Hematopoietic multipotent progenitor cell treated with erythropoietin and hydrocortisone succinate and interleukin-3 and kit ligand, for 8 days (in vitro differentiated cells): Measurements from ENCODE around the gene KIAA1671.

Experiments used
- DNase-seq: peaks from one replicate; pipeline ENCODE4 v3.0.0-alpha.2; 2015

The KIAA1671 gene

DNA sequence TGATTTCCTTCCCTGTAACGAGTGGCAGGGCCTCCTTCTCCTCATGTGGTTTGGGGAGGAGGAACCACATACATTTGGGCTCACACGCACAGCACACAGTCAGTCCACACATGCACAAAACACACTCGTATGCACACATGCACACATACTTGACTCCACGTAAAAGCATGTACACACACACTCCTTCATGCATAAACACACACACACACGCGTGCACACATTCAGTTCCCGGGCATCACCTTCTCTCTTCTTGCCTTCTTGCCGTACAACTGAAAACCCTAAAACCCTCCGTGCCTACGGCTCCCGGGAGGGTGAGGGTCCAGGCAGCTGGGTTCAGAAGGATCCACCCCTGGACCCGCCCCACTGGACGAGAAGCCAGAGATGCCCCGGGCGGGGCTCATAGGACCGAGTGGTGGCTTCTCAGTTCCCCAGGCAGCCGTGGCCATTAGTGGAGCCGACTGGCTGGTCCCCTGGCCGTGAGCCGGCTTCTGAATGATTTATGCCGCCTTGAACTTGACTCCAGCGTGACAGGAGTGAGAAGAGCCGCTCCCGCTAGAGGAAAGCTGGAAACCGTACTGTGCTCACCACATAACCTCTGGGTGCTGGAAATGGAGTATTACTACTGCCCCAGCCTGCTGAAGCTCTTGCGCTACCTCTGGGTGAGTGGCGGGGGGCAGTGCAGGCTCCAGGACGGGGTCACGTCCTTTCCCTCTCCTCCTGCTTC, 117.4 kb downstream of the KIAA1671 start:
- DNase-seq, result no peak

DNA sequence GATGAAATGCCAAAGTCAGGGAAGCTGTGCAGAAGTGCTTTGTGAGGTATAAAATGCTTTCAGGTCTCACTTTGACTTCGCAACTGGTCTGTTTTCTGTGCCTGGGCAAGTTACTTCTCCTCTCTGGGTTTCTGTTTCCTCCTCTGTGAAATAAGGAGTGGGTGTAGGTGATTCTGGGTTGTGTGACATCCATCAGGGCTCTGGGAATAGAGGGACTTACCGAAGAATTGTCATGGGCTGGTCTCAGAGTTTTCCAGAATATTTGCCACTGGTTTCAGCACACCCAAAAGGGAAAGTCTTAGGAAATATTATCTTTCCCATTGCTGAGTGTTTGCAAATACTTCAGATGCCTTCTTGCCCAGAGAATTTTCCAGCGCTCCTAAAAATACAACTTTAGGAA, 118.4 kb downstream of the KIAA1671 start:
- no peak for DNase-seq

DNA sequence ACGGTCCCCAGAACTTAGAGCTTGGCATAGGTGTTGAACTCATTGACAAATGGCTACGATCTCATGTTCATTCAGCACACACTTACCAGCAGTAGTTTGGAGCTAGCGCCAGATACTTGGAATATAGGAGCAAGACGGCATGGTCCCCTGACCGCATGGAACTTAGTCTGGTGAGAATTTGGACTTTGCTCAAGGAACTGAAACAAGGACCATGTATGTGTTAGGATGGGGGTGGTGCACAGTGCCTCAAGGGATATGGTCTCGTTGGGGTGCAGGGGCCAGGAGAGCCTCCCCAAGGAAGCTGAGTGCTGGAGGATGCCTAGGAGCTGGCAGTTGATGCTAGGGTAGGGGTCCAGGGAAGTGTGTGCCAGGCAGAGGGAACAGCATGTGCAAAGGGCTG, 119.2 kb downstream of the KIAA1671 start:
- DNase-seq, result no peak

DNA sequence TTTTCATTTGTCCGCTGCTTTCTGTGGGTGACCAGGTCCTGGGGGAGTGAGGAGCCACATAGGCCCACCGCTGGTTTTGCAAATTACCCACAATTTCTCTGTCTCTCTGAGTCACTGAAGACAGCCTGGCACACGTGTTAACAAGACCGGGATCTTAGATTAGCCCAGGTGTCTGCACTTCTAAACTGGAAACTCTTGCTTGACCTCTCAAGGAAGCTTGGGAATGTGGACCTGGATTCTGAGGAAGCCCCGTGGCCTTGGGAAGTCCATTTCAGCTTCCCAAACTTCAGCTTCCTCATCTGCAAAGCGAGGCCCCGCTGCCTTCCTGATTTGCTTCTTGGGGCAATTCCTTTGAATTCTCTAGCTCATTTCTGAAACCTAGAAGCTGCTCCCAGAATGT, 119.9 kb downstream of the KIAA1671 start:
- no peak for DNase-seq

DNA sequence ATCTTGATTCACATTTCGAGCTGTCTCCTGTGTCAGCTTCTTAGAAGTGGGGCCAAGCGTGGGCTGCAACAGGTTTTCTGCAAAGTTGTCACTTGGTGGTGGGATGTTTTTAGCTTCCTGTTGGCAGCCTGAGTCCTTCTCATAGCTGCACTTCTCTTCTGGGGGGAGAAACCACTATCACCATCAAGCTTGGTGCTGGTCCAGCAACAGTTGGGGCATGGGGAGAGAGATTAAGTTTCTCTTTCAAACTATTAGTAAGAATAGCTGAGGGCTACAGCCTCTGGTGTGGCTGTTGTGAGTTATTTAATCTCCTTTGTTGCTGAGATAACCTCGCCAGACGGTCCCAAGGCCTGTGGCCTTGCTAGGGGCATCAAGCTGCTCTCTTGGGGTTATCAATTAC, 123.8 kb downstream of the KIAA1671 start:
- DNase-seq, result peak; percentile 88

DNA sequence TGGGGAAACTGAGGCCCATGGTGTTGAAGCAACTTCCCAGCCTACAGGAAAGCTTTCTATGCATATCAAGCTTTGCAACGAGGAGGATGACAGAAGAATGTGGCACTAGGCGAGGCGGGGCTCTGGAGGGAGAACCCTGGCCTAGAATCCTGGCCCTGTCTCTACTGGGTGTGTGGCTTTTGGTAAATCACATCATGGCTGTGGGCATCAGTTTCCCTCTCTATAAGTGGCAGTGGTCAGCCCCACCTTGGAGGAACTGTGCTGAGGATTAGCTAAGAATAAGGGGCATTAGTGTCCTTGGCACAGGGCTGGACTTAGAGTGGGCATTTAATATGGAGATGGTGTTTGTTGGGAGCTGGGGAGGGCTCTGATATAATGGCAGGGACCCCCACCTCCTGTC, 124.5 kb downstream of the KIAA1671 start:
- DNase-seq, result no peak

DNA sequence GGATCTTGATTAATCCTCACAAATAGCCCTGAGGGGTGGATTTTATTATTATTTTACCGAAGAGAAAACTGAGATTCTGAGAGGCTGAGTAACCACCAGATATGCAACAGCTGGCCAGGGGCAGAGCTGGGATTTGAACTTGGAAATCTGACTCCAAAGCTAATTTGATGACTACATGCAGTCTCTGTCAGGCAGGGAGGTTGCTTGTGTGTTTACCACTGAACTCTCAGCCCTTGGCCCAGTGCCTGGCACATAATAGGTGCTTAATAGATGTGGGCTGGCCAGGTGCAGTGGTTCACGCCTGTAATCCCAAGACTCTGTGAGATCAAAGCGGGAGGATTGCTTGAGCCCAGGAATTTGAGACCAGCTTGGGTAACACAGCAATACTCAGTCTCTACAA, 125.4 kb downstream of the KIAA1671 start:
- DNase-seq, result no peak

DNA sequence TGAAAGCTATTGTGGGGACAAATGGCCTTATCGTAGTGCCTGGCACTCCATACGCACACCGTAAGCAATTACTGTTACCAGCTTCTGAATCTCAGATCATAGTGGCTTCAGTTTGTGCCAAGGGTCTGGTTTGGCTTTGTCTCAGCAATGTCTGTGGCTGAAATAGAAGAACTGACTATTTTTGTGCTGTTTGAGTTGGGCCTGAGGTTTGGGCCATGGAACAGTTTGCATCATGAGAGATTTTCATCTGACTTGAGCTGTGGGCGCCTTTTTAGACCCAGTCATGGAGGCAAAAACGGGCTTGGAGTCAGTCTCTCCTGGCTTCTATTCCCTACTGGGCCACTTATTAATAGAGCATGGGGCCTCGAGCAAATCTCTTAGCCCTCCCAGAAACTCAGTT, 126.1 kb downstream of the KIAA1671 start:
- DNase-seq, result no peak

DNA sequence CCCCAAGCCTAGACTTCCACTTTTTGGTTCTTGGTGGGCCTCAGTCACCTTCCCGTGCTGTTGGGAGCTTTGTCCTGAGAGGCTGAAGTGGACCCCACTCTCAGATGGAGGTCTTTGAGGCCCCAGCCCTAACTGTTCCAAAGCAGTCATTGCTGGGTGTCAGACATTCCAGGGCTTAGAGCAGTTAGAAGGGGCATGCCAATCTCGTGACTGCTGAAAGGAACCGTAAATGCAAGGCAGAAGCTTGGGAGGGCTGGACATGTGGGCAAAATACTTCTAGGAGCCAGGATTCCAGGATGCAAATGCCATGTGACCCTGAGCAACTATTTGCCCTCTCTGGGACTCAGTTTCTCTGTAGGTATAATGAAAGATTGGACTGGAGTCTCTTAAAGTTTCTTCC, 128.3 kb downstream of the KIAA1671 start:
- no peak for DNase-seq

DNA sequence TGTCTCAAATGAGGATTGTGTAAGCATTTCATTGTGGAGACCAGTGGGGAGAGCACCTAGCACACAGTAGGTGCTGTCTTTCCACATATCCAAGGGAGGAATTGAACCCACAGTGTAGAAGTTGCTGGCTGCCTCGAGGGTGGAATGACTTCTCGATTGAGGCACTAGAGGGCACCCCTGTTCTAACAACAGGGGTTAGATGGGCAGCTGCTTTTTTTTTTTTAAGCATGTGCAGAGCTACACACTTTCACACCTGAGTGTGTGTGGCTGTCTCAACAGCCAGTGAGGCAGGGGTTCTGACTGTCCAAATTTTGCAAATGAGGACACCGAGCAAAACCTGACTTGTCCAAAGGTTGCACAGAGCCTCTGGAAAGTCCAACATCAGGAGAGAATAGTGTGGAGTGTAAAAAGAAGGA, 128.9 kb downstream of the KIAA1671 start:
- peak; percentile 77 for DNase-seq

DNA sequence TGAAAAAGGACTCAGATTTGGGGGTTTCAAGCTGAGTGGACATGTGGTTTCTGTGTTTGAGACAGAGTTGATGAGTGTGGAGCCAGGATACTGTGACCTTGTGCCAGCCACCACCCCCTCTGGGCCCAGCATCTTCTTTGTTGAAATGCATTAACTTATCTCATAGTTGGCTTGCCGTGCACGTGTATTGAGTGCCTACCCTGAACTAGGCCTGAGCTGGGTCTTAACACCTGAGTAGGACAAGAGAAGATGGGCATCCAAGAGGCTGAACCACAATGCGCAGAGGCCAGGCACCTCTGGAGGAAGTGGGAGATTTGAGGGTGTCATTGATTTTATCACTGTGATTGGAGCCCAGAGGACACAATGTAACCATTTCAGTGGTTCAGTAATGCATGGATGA, 129.6 kb downstream of the KIAA1671 start:
- DNase-seq, result no peak

DNA sequence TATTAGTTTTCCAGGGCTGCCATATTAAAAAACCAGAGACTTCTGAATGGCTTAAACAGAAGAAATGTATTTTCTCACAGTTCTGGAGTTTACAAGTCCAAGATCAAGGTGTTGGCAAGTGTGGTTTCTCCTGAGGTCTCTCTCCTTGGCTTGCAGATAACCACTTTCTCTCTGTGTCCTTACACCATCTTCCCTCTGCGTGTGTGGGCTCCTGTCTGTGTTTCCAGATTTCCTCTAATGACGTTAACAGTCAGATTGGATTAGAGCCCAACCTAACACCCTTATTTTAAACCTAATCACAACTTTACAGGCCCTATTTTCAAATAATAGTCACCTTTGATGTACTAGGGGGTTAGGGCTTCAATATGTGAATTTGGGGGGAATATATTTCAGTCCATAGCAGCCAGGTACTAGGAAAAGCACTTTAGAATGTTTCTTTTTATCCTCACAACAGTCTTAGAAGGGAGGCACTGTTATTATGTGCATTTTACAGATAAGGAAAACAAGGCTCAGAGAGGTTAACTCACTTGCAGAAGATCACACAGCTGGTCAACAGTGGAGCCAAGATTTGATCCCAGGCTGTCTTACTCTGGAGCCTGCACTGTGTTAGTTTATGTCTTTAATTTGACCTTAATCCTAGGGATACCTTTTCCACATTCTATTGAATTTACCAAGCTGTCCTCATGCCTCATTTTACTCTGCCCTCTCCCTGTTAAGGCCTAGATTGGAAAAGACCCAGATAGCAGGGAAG, 130.7 kb downstream of the KIAA1671 start:
- DNase-seq, result peak; percentile 59

DNA sequence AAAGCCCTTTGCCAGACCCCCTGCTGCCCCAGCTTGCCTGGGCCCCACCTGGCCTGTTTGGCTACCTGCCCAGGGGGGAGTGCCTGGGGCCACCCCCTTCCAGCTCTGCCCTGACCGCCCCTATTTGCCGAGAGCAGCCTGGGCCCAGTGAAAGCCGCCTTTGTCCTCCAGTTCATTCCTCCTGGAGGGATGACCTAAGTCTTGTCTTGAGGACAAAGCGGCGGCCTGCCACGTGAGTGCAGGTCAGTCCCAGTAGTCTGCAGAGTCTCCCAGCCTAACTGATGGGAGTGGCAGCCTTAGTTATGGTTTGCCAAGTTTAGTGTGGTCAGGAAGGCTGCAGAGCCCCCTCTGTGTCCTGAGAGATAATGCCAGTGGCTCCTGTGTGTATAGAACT, 131.3 kb downstream of the KIAA1671 start:
- DNase-seq, result peak; percentile 69

DNA sequence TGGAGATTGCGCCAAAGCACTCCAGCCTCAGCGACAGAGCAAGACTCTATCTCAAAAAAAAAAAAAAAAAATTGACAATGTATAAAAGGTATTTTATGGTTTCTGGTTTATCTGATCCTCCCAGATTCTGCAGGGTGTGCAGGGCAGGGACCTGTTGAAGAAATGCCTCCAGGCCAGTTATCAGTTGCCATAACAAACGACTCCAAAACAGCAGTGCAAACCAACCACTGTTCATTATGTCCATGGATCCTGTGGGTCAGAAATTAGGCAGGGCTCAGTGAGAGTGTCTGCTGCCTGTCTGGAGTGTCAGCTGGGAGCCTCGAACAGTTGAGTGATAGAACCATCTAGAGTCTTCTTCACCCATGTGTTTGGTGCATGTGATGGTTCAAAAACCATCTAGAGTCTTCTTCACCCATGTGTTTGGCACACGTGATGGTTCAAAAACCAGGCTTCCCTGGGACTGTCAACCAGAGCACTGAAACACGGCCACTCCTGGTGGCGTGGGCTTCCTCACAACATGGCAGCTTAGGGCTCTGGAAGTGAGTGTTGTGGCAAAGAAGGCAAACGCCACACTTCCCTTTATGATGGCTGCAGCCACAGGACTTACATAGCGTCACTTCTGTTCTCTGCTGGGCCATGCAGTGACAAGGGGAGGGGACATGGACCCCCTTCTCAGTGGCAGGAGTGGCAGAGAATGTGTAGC, 132.0 kb downstream of the KIAA1671 start:
- peak; percentile 41 for DNase-seq

DNA sequence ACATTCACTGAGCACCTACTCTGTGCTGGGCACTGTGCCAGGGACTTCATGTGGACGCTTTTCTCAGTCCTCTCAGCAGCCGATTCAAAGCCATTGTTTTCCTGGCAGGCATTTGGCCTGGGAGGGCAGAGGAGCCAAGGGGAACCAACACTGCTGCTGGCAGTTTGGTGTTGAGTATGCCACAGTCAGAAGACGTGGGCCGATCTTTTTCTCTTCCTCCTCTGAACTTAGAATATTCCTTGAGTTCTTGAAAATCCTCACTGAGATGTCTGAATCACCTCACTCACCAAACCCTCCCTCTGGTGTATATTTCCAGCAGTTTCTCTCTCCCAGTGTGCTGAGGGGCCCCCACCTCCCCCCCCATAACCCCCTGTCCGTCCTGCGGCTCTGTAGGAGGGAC, 132.6 kb downstream of the KIAA1671 start:
- no peak for DNase-seq

DNA sequence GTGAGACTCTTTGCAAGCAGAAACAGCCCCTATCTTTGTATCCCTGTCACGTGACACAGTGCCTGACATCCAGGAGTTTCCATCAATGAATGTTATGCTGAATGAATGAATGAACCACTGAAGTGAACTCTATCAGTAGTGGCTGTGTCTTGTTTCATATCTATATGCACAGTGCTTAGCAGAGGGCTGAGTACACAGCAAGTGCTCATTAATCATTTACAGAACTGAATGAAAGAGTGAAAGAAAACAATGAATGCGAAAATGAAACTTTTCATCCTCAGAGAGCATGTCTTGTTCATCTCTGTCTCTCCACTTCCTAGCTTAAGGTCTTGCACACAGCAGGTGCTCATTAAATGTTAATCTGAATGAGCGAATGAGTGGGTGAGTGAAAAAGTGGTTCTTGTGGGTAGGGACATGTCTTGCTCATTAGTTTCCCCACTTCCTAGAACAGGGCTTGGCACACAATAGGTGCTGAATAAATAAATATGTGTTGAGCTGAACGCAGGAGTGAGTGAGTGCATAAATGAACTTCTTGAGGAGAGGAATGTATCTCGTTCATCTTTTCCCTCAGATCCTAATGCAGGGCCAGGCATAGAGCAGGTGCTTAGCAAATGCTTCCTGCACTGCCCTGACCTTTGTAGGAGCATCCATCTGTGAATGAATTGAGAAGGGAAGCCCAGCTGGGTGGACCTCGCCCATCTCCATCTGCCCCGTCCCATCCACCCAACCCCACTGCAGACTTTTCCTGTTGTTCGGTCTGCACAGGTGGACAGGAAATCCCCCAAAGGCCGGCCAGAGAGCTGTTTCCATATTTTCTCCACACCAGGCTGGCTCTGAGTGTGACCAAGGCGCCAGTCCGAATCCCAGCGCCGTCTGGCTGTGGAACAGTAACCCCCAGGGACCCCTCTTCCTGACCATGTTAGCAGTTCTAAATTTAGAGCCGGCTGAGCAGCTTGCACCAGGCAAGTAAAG, 133.7 kb downstream of the KIAA1671 start:
- DNase-seq, result no peak

DNA sequence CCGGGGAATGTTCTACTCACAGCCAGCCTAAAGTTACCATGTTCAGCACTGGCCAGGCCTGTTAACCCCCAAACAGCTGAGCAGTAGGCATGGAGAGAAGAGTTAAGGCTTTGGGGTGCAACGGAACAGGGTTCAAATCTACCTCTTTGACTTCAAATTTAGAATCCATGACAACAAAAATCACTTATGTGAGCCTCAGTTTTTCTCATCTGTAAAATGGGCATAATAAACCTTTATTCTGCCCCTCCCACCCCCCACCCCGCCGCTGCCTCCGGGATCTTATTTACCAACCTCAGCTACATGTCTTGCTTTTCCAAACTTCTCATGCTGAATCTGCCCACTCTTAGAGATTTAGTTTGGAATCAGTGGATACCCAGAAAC, 134.4 kb downstream of the KIAA1671 start:
- no peak for DNase-seq

DNA sequence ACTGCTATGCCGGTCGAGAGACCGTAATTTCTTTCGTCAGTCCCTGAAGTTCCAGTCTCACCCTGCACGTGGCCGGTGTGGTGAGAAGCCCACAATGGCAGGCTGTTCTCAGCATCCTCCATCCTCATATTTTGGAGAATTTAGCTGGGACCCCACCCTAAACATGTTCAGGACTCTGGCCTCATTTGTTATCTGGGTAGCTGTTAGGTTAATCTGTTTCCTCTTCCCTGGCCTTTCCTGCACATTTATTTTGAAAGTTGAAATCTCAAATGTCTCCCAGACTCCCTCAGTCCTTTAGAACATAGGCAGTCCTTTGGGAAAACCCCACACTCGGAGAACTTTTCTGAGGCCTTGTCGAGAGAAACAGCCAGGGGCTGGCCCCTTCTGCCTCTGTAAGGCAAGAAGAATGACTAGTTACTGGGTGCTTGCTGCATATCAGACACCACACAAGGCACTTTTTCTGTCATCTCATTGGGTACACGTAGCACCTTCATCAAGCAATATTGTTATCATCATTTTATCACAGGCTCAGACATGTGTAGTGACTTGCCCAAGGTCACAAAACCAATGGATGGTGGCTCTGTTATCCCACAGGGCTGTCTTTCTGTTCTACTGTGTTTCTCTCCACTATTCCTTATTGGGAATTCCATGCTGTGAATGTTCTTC, 137.8 kb downstream of the KIAA1671 start:
- DNase-seq, result peak; percentile 75

DNA sequence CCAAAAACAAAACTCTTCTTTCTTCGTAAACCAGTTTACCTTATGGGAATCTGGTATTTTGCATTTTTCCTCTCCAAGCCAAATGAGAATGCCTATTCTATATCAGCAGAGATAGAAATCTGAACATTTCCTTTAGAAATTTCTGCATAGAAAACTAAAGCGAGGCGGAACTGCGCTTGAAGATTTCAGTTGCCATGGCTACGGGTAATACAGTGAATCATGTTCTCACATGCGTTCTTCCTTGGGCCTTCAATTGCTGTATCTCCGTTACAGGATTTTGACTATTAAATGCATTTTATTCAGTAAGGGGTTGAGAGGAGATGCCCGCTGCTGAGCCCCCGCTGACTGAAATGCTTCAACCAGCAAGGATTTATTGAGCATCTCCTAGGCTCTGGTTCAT, 138.9 kb downstream of the KIAA1671 start:
- no peak for DNase-seq

DNA sequence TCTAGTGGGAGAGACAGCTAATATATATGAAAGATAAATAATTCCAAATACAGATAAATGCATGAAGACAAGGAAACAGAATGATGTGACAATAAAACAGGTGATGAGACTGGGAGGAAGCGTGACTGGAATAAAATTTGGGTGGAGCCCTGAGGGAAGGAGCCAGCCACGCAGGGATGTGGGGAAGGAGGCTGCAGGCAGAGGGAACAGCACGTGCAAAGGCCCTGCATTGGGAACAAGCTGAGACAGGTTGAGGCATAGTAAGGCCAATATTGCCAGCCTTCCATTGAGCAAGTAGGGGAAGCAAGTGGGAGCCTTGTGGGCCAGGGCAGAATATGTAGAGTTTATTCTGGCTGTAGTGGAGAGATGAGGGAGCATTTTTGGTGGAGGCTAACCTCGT, 139.6 kb downstream of the KIAA1671 start:
- no peak for DNase-seq

DNA sequence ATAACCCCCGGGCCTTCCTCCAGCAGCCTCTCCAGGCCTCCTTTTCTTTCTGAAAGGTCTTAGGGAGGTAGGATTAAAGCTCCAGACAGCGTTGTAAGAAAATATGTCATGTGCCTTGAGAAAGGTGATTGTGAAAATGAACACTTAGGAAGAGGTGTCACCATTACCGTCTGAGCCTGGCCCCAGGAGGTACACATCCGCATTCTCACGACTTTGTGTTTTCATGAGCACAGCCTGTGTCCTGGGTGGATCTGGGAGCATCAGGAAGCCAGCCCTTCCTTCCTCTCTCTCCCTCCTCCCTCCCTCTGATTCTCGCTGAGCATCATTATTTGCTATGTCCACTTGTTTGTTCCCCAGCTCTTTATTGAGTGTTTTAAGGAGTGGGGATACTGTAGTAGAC, 142.1 kb downstream of the KIAA1671 start:
- no peak for DNase-seq

DNA sequence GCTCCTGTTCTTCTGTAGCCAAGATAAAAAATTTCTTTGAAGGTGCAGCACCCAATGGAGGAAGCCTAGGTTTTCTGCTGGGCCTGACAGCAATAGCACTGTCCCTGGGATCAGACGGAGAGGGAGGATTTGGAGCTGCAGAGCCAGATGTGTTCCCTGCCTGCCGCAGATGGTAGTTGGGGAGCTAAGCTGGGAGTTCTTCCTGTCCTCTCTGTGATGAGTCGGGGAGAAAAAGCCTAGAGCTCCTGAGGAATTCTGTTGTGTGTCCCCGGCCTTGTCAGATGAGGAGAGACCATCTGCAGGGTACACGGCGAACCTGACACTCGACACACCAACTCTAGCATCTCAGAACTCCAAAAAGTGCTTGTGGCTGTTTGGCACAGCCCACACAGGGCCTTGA, 143.4 kb downstream of the KIAA1671 start:
- DNase-seq, result no peak
